Activated naive CD8-positive, alpha-beta T cell treated with anti-CD3 and anti-CD28 coated beads, Interleukin-2, amount 50 U/mL, for 24 hours (primary cell): ENCODE data around the gene VAC14.

Source experiments
- ATAC-seq: fragments of 150-1000 bp; cut with Tn5 transposase; one replicate; pipeline ENCODE4 v1.10.0; 2021
- DNase-seq: peaks from one replicate; pipeline ENCODE4 v3.0.0; 2021
- H3K27ac Mint-ChIP-seq: one replicate; pipeline ENCODE4 v1.8.0; 2021; ENCODE audit warnings: mild to moderate bottlenecking, mixed read lengths
- H3K27me3 Mint-ChIP-seq: one replicate; pipeline ENCODE4 v1.8.0; 2021; ENCODE audit warnings: mixed read lengths
- H3K36me3 Mint-ChIP-seq: one replicate; pipeline ENCODE4 v1.8.0; 2021; ENCODE audit warnings: low read depth, mixed read lengths
- H3K4me1 Mint-ChIP-seq: one replicate; pipeline ENCODE4 v1.8.0; 2021; ENCODE audit warnings: mixed read lengths
- H3K4me3 Mint-ChIP-seq: one replicate; pipeline ENCODE4 v1.8.0; 2021; ENCODE audit warnings: mild to moderate bottlenecking, moderate library complexity, mixed read lengths
- H3K9me3 Mint-ChIP-seq: one replicate; pipeline ENCODE4 v1.8.0; 2021; ENCODE audit warnings: mixed read lengths

Gene VAC14

GRCh38 chr16:70759666-70760065 lies 41.3 kb downstream of the VAC14 start:
- peaks cover 11% of the 10 kb centered on the region for H3K36me3 Mint-ChIP-seq
- ATAC-seq (no peak), DNase-seq (no peak)
- H3K4me1 Mint-ChIP-seq: peaks cover 4% of the 10 kb centered on the region
- no peak overlapping the region for H3K4me3 Mint-ChIP-seq
- no peaks in the 10 kb centered on the region for H3K27me3 Mint-ChIP-seq
- no peak overlapping the region for H3K27ac Mint-ChIP-seq
- H3K9me3 Mint-ChIP-seq: no peaks in the 10 kb centered on the region

- no peaks in the 10 kb centered on the region for H3K27me3 Mint-ChIP-seq
- H3K4me3 Mint-ChIP-seq: no peak overlapping the region
- H3K36me3 Mint-ChIP-seq: peaks cover 11% of the 10 kb centered on the region
- H3K9me3 Mint-ChIP-seq: no peaks in the 10 kb centered on the region
- ATAC-seq (no peak), DNase-seq (no peak)
- H3K27ac Mint-ChIP-seq: no peak overlapping the region
- H3K4me1 Mint-ChIP-seq: peaks cover 4% of the 10 kb centered on the region
Measured at GRCh38 chr16:70758786-70759185, 42.2 kb downstream of the VAC14 start.

GRCh38 chr16:70757183-70757582 lies 43.8 kb downstream of the VAC14 start:
- Mint-ChIP-seq H3K4me3 (no peak overlapping the region), H3K27me3 (no peaks in the 10 kb centered on the region)

GRCh38 chr16:70756071-70756470 lies 44.9 kb downstream of the VAC14 start:
- ATAC-seq (no peak), DNase-seq (no peak)
- H3K9me3 Mint-ChIP-seq: no peaks in the 10 kb centered on the region
- H3K4me1 Mint-ChIP-seq: peaks cover 4% of the 10 kb centered on the region
- H3K27ac Mint-ChIP-seq: no peak overlapping the region
- H3K4me3 Mint-ChIP-seq: no peak overlapping the region
- H3K27me3 Mint-ChIP-seq: no peaks in the 10 kb centered on the region
- peaks cover 8% of the 10 kb centered on the region for H3K36me3 Mint-ChIP-seq

More at GRCh38 chr16:70757183-70757582, 43.8 kb downstream of the VAC14 start:
- Mint-ChIP-seq H3K9me3 (no peaks in the 10 kb centered on the region), H3K36me3 (peaks cover 11% of the 10 kb centered on the region), H3K4me1 (peaks cover 4% of the 10 kb centered on the region), H3K27ac (no peak overlapping the region)
- DNase-seq (no peak), ATAC-seq (no peak)

GRCh38 chr16:70754851-70755600 lies 45.9 kb downstream of the VAC14 start:
- no peaks in the 10 kb centered on the region for H3K9me3 Mint-ChIP-seq

GRCh38 chr16:70754371-70754770 lies 46.6 kb downstream of the VAC14 start:
- ATAC-seq: no peak
- Mint-ChIP-seq H3K4me3 (no peak overlapping the region), H3K27me3 (no peaks in the 10 kb centered on the region), H3K9me3 (no peaks in the 10 kb centered on the region), H3K4me1 (no peaks in the 10 kb centered on the region), H3K36me3 (peaks cover 5% of the 10 kb centered on the region), H3K27ac (no peak overlapping the region)
- DNase-seq: no peak

More at GRCh38 chr16:70754851-70755600, 45.9 kb downstream of the VAC14 start:
- Mint-ChIP-seq H3K4me1 (no peaks in the 10 kb centered on the region), H3K27ac (no peak overlapping the region), H3K27me3 (no peaks in the 10 kb centered on the region), H3K4me3 (no peak overlapping the region), H3K36me3 (peaks cover 8% of the 10 kb centered on the region)
- DNase-seq: no peak
- ATAC-seq: no peak

GRCh38 chr16:70753694-70754325 lies 47.1 kb downstream of the VAC14 start:
- Mint-ChIP-seq H3K9me3 (no peaks in the 10 kb centered on the region), H3K27ac (no peak overlapping the region), H3K4me1 (no peaks in the 10 kb centered on the region), H3K36me3 (peaks cover 2% of the 10 kb centered on the region), H3K4me3 (no peak overlapping the region), H3K27me3 (no peaks in the 10 kb centered on the region)
- no peak for DNase-seq
- no peak for ATAC-seq

GRCh38 chr16:70753228-70753627 lies 47.7 kb downstream of the VAC14 start:
- no peak overlapping the region for H3K4me3 Mint-ChIP-seq
- no peaks in the 10 kb centered on the region for H3K9me3 Mint-ChIP-seq
- no peaks in the 10 kb centered on the region for H3K27me3 Mint-ChIP-seq
- H3K27ac Mint-ChIP-seq: no peak overlapping the region
- no peaks in the 10 kb centered on the region for H3K4me1 Mint-ChIP-seq
- no peak for DNase-seq
- ATAC-seq: no peak
- peaks cover under 1% of the 10 kb centered on the region for H3K36me3 Mint-ChIP-seq

- ATAC-seq (no peak), DNase-seq (no peak)
- H3K27me3 Mint-ChIP-seq: no peaks in the 10 kb centered on the region
- no peak overlapping the region for H3K4me3 Mint-ChIP-seq
- H3K4me1 Mint-ChIP-seq: peaks cover 4% of the 10 kb centered on the region
- no peaks in the 10 kb centered on the region for H3K9me3 Mint-ChIP-seq
- no peak overlapping the region for H3K27ac Mint-ChIP-seq
- peaks cover 2% of the 10 kb centered on the region for H3K36me3 Mint-ChIP-seq
Measured at GRCh38 chr16:70752426-70752825, 48.5 kb downstream of the VAC14 start.

- Mint-ChIP-seq H3K36me3 (peaks cover 2% of the 10 kb centered on the region), H3K4me3 (no peak overlapping the region), H3K9me3 (no peaks in the 10 kb centered on the region), H3K4me1 (peaks cover 12% of the 10 kb centered on the region), H3K27ac (no peak overlapping the region), H3K27me3 (no peaks in the 10 kb centered on the region)
- ATAC-seq (no peak), DNase-seq (no peak)
Measured at GRCh38 chr16:70751593-70751992, 49.4 kb downstream of the VAC14 start.

- no peak overlapping the region for H3K4me3 Mint-ChIP-seq
- peaks cover 19% of the 10 kb centered on the region for H3K4me1 Mint-ChIP-seq
- no peaks in the 10 kb centered on the region for H3K27me3 Mint-ChIP-seq
- no peak overlapping the region for H3K27ac Mint-ChIP-seq
- H3K9me3 Mint-ChIP-seq: no peaks in the 10 kb centered on the region
- H3K36me3 Mint-ChIP-seq: peaks cover 2% of the 10 kb centered on the region
- no peak for ATAC-seq
- DNase-seq: no peak
Measured at GRCh38 chr16:70750893-70751467, 50.0 kb downstream of the VAC14 start.

GRCh38 chr16:70749681-70750601 lies 51.0 kb downstream of the VAC14 start:
- H3K9me3 Mint-ChIP-seq: no peaks in the 10 kb centered on the region
- no peak overlapping the region for H3K27ac Mint-ChIP-seq
- peaks cover 2% of the 10 kb centered on the region for H3K36me3 Mint-ChIP-seq
- ATAC-seq: no peak
- DNase-seq: no peak
- no peak overlapping the region for H3K4me3 Mint-ChIP-seq
- peaks cover 20% of the 10 kb centered on the region for H3K4me1 Mint-ChIP-seq
- no peaks in the 10 kb centered on the region for H3K27me3 Mint-ChIP-seq

GRCh38 chr16:70749006-70749678 lies 51.8 kb downstream of the VAC14 start:
- Mint-ChIP-seq H3K4me3 (no peak overlapping the region), H3K27me3 (no peaks in the 10 kb centered on the region), H3K36me3 (peaks cover 5% of the 10 kb centered on the region), H3K9me3 (no peaks in the 10 kb centered on the region), H3K4me1 (peaks cover 20% of the 10 kb centered on the region), H3K27ac (no peak overlapping the region)
- DNase-seq (no peak), ATAC-seq (no peak)
